HUES48 (cell line): ENCODE data around the gene OR51B2.
"Not testable (repeated sequence)": the region's sequence is repeated elsewhere in the genome, so short reads cannot be mapped to it uniquely, and the experiment has no call there.

Experiments used
- H3K27ac ChIP-seq: one replicate; pipeline ENCODE4 v1.7.0; 2013; ENCODE audit warnings: low read depth, low read length, inconsistent platforms
- H3K27me3 ChIP-seq: 2 replicates; pipeline ENCODE4 v1.6.1; 2013; ENCODE audit warnings: mild to moderate bottlenecking, low read length; ENCODE audit not compliant: control insufficient read depth, insufficient read depth
- H3K36me3 ChIP-seq: 2 replicates; pipeline ENCODE4 v1.6.1; 2013; ENCODE audit warnings: low read length; ENCODE audit not compliant: control insufficient read depth, insufficient read depth
- H3K4me1 ChIP-seq: 2 replicates; pipeline ENCODE4 v1.6.1; 2013; ENCODE audit warnings: mild to moderate bottlenecking, low read length; ENCODE audit not compliant: control insufficient read depth, insufficient read depth
- H3K4me3 ChIP-seq: 2 replicates; pipeline ENCODE4 v1.5.1; 2013; ENCODE audit warnings: mild to moderate bottlenecking, low read depth, low read length
- H3K9ac ChIP-seq: 2 replicates; pipeline ENCODE4 v1.6.1; 2013; ENCODE audit warnings: mild to moderate bottlenecking, low read depth, low read length, moderate library complexity
- H3K9me3 ChIP-seq: 2 replicates; pipeline ENCODE4 v1.6.1; 2013; ENCODE audit warnings: low read length; ENCODE audit not compliant: control insufficient read depth, insufficient read depth

OR51B2 gene

GRCh38 chr11:5310423-5310822 is 13.7 kb downstream of the OR51B2 start:
- H3K9me3 ChIP-seq, result no peaks in the 10 kb centered on the region
- no peak overlapping the region for H3K9ac ChIP-seq
- H3K4me1 ChIP-seq, result no peaks in the 10 kb centered on the region
- H3K4me3 ChIP-seq, result no peak overlapping the region
- H3K36me3 ChIP-seq, result no peaks in the 10 kb centered on the region
- no peaks in the 10 kb centered on the region for H3K27me3 ChIP-seq
- no peak overlapping the region for H3K27ac ChIP-seq

- Histone ChIP-seq H3K27ac (no peak overlapping the region), H3K36me3 (no peaks in the 10 kb centered on the region), H3K9ac (no peak overlapping the region), H3K4me1 (no peaks in the 10 kb centered on the region), H3K27me3 (no peaks in the 10 kb centered on the region), H3K9me3 (no peaks in the 10 kb centered on the region), H3K4me3 (no peak overlapping the region)
Measured at GRCh38 chr11:5307256-5308019, 16.7 kb downstream of the OR51B2 start.

GRCh38 chr11:5304046-5304445 is 20.1 kb downstream of the OR51B2 start:
- Histone ChIP-seq H3K27me3 (no peaks in the 10 kb centered on the region), H3K9me3 (no peaks in the 10 kb centered on the region), H3K36me3 (no peaks in the 10 kb centered on the region), H3K4me3 (no peak overlapping the region), H3K4me1 (no peaks in the 10 kb centered on the region), H3K27ac (no peak overlapping the region), H3K9ac (no peak overlapping the region)

- Histone ChIP-seq H3K36me3 (no peaks in the 10 kb centered on the region), H3K9ac (no peak overlapping the region), H3K9me3 (no peaks in the 10 kb centered on the region), H3K4me3 (no peak overlapping the region), H3K27me3 (no peaks in the 10 kb centered on the region), H3K4me1 (no peaks in the 10 kb centered on the region), H3K27ac (no peak overlapping the region)
Measured at GRCh38 chr11:5303626-5304025, 20.5 kb downstream of the OR51B2 start.

GRCh38 chr11:5301846-5302245 is 22.3 kb downstream of the OR51B2 start, which contains the start of gene OR51B4:
TSS of gene OR51B4 (minus strand) at chr11:5301946. CDS start at chr11:5301946, 0 bp downstream.
- Histone ChIP-seq H3K9ac (no peak within 1 kb of the TSS), H3K27ac (no peak within 1 kb of the TSS), H3K36me3 (no peaks in the 10 kb centered on the region), H3K4me3 (no peak within 1 kb of the TSS), H3K4me1 (no peaks in the 10 kb centered on the region), H3K9me3 (no peaks in the 10 kb centered on the region), H3K27me3 (no peaks in the 10 kb centered on the region)

- no peaks in the 10 kb centered on the region for H3K4me1 ChIP-seq
- H3K27me3 ChIP-seq, result no peaks in the 10 kb centered on the region
- H3K27ac ChIP-seq, result no peak overlapping the region
- H3K36me3 ChIP-seq, result no peaks in the 10 kb centered on the region
- H3K9ac ChIP-seq, result no peak overlapping the region
- no peak overlapping the region for H3K4me3 ChIP-seq
- H3K9me3 ChIP-seq, result no peaks in the 10 kb centered on the region
Measured at GRCh38 chr11:5300251-5300650, 23.8 kb downstream of the OR51B2 start.

GRCh38 chr11:5298451-5298850 is 25.6 kb downstream of the OR51B2 start:
- H3K36me3 ChIP-seq, result no peaks in the 10 kb centered on the region
- no peak overlapping the region for H3K4me3 ChIP-seq
- H3K9ac ChIP-seq, result no peak overlapping the region
- H3K4me1 ChIP-seq, result no peaks in the 10 kb centered on the region
- no peaks in the 10 kb centered on the region for H3K27me3 ChIP-seq
- no peak overlapping the region for H3K27ac ChIP-seq
- no peaks in the 10 kb centered on the region for H3K9me3 ChIP-seq

GRCh38 chr11:5297721-5298323 is 26.3 kb downstream of the OR51B2 start:
- Histone ChIP-seq H3K27me3 (no peaks in the 10 kb centered on the region), H3K36me3 (no peaks in the 10 kb centered on the region), H3K9ac (no peak overlapping the region), H3K27ac (no peak overlapping the region), H3K4me1 (no peaks in the 10 kb centered on the region), H3K4me3 (no peak overlapping the region), H3K9me3 (no peaks in the 10 kb centered on the region)

GRCh38 chr11:5294342-5294995 is 29.6 kb downstream of the OR51B2 start:
- not testable (repeated sequence) for H3K9me3 ChIP-seq, H3K4me3 ChIP-seq

GRCh38 chr11:5293028-5293427 is 31.1 kb downstream of the OR51B2 start:
- H3K9ac ChIP-seq, result no peak overlapping the region
- H3K4me3 ChIP-seq, result no peak overlapping the region
- no peaks in the 10 kb centered on the region for H3K27me3 ChIP-seq
- H3K9me3 ChIP-seq, result no peaks in the 10 kb centered on the region
- H3K4me1 ChIP-seq, result no peaks in the 10 kb centered on the region
- H3K36me3 ChIP-seq, result no peaks in the 10 kb centered on the region
- H3K27ac ChIP-seq, result no peak overlapping the region

More at GRCh38 chr11:5294342-5294995, 29.6 kb downstream of the OR51B2 start:
- not testable (repeated sequence) for H3K4me1 ChIP-seq, H3K27me3 ChIP-seq, H3K27ac ChIP-seq, H3K9ac ChIP-seq, H3K36me3 ChIP-seq

GRCh38 chr11:5291207-5291838 is 32.8 kb downstream of the OR51B2 start:
- Histone ChIP-seq H3K27me3 (no peaks in the 10 kb centered on the region), H3K4me1 (no peaks in the 10 kb centered on the region)

More at GRCh38 chr11:5291207-5291838, 32.8 kb downstream of the OR51B2 start:
- Histone ChIP-seq H3K9ac (no peak overlapping the region), H3K4me3 (no peak overlapping the region), H3K9me3 (no peaks in the 10 kb centered on the region), H3K27ac (no peak overlapping the region), H3K36me3 (no peaks in the 10 kb centered on the region)
